HG03103 (cell line): ENCODE measurements around the gene JAKMIP3.

Source experiments
- ATAC-seq: cut with Tn5 transposase; IDR thresholded peaks from one replicate; pipeline ENCODE4 v1.9.1; 2021; ENCODE audit warnings: low read depth; ENCODE audit not compliant: unreplicated experiment

JAKMIP3 gene

DNA sequence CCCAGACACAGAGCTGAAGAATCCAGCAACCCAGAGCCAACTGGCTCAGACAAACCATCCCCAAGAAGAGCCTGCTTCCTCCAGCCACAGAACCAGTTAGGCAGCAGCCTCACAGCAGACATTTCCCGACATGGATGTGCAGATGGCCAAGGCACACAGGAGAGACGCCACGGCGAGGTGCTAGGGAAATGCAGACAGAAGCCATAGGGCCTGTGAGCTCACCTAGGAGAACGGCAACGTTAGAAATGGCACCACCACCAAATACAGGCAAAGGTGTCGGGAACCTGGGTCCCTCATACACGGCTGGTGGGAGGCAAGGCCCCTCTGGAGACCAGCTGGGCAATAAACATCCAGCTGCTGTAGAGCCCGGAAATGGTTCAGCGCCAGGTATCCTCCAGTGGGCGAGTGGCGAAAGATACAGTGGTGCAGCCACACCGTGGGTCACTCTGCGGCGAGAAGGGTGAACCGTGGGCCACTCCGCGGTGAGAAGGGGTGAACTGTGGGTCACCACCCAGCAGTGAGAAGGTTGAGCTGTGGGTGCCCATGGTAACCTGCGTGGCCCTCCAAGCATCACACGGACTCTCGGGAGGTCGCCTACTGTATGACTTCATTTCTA lies 31.2 kb downstream of the JAKMIP3 start:
- ATAC-seq, result no peak

DNA sequence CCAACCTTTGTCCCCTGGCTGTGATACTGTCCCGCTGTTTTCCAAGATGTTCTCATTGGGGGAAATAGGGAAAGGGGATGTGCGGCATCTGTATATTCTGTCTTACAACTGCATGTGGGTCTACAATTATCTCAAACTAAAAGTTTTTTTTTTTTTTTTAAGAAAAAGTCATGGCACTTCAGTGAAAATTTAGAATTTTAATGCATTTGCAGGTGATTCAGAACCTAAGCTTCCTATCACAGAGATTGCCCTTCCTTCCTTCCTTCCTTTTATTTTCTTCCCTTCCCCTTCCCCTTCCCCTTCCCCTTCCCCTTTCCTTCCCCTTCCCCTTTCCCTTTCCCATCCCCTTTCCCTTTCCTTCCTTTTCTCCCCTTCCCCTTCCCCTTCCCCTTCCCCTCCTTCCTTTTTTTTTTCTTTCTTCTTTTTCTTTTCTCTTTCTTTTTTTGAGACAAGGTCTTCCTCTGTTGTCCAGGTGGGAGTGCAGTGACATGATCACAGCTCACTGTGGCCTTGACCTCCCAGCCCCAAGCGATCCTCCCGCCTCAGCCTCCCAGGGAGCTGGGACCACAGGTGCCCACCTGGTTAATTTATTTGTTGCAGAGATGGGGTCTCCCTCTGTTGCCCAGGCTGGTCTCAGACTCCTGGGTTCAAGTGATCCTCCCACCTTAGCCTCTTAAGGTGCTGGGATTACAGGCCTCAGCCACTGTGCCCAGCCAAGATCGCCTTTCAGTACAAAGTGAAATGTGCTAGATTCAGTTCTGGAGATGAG lies 32.0 kb downstream of the JAKMIP3 start:
- ATAC-seq, result no peak

DNA sequence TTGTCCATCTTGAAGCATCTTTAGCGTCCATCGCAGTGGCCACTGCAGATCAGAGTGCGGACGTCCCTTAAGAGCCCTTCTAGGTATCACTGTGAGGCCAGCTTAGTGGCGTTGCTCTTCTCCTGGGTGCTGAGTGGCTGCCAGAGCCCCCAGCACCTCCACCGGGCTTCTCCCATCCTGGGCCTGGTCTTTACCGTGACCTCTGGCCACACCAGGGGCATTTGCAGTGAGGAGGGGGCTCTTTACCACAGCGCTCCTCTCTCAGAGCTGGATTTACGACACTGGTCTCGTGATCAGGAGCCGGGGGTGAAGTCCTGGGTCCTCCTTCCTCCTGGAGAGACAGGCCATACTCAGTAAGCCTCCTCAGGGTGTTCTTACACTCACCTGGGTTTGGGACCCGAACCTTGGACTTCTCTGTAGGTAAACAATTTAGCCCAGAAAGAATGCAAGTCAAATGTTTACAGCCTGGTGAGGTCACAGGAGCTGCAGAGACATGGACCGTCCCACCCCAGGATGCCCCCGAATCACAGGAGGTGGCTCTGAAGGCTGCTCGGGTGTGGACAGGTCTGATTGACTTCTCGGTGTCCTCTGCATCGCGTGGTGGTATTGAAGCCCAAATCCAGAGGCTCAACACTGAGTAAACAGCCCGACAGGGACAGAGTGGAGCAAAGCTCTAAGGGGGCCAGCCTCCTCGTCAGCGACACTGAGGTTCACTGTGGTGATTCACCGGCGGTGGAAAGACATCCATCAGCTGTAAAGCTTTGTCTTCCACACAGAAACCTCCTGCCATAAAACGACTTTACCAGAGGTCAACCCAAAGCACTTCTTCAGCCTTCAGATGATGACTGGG lies 33.0 kb downstream of the JAKMIP3 start:
- no peak for ATAC-seq

DNA sequence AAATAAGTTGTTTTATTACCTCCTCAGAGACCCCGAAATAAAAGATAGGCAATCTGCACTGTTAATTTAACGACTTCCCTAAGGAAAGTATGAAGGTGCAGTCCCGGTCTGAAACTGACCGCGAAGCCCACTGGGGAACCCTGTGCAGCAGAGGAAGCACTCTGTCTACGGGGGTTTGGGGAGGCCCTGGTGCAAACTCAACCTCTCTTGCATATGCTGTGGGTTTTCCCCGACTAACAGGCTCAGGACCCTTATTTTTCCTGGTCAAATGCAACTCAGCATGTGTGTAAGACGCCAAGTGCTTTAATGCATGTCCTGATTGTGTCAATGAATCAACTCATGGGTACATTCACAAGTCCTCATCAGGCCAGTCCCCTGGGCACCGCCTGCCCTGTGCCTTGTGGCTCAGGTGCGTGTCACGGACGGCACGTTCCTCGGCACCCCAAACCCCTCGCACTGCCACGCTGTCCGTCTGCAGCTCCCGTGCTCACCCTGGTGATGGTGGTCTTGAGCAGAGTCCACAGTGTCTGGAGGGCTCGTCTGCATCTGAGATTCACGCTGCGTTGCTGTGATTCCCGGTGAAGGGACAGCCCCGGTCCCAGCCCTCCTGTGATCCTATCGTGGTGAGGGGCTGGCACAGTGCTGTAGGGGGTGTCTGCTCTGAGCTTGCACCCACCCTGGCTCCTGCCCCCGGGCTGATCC lies 33.8 kb downstream of the JAKMIP3 start:
- ATAC-seq, result no peak

DNA sequence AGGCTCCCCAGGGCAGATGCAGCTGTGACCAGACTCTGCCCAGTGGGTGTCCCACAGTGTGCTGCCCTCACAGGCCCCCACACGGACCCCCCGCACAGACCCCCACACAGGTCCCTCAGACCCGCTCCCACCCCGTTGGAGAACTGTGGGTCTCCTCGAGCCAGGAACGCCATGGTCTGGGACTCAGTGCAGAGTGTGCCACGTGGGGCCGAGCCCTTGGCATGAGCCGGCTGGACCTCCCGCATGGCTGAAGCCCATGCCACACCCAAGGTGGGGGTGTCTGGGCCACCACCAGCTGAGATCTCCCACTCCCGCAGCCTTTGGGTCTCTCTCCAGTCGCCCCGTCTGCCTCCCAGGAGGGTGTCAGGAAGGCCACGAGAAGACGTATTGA lies 34.3 kb downstream of the JAKMIP3 start:
- ATAC-seq, result no peak

DNA sequence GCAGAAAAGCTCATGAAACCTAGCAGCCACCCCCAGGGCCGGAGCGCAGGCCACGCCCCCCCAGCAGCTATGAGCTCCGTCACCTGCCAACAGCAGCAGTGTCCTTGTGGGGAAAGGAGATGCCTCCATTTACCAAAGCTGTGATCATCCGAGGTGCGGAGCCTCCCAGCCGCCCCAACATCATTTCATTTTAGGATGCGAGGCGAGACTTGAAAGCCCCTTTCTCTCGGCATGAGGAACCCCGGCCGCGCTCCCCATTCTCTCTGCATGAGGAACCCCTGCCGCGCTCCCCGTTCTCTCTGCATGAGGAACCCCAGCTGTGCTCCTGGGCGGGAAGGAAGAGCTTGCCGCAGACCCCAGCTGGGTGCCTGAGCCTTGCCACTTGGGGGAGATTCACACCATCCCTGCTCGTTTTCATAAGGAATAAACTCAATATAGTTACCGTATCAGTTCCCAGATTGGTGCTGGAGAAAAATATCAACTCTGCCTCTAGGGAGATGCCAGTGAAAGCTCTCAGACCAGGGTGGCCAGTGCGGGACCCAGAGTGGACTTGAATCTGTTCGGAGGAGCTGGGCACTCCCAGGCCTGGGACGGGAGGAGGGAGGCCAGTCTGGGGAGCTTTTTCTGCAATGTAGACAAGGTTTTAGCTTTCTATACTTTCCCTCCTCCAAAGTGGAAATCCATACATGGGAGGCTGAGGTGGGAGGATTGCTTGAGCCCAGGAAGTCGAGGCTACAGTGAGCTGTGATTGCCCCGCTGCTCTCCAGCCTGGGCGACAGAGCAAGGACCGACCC lies 35.0 kb downstream of the JAKMIP3 start:
- ATAC-seq, result no peak

DNA sequence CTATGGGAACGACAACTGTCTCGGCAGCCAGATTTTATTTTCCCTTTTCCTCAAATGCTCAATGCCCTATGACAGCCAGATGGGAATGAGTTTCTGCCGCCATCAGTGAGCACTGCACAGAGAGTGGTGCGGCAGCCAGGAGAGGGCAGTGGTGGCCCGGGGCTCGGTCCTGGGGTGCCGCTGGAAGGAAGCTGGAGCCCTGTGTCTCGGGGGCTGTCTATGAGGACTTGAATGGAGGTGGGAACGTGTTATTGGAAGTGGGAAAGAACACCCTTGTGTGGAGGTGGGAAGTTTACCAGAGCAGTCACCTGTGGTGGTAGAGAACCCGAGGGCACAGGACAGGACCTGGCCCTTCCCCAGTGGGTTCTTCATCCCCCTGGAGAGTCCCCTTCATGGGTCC lies 35.8 kb downstream of the JAKMIP3 start:
- no peak for ATAC-seq

DNA sequence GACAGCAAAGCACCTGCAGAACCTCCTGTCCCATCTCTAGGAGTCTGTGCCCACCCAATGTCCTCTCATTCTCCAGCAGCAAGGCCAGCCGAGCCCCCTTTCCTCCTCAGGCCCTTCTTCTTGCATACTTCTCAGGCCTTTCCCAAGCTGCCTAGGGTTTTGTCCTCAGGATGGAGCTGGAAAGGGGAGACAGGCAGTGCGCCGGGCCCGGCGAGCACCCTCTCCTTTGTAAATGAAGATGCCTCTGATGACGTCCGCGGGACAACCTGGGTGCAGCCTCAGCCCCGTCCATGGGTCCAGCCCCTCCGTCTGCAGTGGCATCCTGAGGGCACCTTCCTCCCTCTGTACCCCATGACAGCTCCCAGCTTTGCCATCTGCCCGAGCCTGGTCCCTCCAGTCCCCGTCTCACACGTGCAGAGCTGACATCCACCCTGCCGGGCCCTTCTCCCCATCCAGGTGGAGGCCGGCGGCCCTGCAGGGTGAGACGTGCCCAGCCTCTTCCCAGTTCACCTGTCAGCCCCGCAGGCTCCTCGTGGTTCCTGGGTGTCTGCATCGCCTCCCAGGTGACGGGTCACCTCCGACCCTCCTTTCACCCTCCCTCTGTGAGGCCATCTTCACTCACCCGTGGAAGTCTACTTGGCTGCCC lies 36.4 kb downstream of the JAKMIP3 start:
- ATAC-seq, result no peak

DNA sequence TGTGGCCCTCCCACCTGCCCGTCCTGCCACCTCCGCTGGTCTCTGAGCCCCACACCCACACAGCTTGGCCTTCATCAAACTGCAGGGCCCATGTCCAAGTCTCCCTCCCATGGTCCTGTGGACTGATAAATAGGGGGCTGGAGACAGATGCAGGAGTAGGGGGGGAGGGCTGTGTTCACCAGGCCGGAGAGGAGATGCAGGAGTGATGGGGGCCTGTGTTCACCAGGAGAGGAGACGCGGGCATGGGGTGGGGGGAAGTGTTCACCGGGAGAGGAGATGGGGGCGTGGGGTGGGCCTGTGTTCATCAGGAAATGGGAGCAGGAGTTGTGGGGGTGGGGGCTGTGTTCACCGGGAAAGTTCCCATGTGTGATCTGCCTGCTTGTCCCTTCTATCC lies 37.0 kb downstream of the JAKMIP3 start:
- ATAC-seq, result no peak

DNA sequence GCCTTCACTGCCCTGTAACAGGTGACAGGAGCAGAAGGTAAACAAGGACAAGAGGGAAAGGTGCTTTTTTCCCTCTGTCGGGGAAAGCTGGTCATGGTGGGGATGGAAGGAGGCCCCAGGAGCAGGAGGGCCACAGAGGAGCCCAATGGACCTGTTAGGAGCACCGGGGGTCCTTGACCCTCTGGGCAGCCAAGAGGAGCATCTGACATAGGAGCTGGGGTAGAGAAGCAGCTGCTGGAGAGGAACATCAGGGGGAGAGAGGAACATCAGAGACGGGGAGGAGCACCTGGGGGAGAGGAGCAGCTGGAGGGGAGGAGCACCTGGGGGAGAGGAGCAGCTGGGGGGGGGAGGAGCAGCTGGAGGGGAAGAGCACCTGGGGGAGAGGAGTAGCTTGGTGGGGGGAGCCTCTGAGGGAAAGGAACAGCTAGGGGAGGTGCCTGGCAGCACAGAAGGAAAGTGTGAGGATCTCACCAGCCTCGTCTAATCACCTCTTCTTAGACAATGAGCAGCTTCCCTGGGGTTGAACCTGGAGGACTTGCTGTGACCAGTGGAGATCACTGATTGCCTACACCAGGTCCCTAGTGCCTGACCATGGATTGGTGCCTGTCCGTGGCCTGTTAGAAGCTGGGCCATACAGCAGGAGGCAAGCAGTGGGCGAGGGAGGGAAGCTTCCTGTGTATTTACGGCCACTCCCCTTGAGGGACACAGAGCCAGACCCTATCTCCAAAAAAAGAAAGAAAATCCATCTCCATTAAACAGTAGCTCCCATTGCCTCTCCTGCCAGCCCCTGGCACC lies 37.6 kb downstream of the JAKMIP3 start:
- no peak for ATAC-seq

DNA sequence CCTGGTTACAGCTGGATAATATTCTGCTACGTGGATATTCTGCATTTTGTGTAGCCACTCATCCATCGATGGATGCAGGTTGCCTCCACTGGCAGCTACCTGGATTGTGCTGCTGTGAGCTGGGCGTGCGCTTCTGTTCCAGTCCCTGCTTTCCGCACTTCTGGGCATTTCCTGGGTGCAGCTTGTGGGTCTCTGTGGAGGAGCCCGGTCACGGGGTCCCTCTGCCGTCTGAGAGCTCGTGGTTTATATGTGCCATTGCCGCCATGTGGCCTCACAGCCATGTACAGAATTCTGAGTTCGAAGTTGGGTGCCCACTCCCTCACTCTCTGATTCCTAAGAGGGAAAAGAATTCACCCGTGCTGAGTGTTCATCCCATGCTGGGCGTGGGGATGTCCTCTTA lies 38.3 kb downstream of the JAKMIP3 start:
- ATAC-seq, result no peak

DNA sequence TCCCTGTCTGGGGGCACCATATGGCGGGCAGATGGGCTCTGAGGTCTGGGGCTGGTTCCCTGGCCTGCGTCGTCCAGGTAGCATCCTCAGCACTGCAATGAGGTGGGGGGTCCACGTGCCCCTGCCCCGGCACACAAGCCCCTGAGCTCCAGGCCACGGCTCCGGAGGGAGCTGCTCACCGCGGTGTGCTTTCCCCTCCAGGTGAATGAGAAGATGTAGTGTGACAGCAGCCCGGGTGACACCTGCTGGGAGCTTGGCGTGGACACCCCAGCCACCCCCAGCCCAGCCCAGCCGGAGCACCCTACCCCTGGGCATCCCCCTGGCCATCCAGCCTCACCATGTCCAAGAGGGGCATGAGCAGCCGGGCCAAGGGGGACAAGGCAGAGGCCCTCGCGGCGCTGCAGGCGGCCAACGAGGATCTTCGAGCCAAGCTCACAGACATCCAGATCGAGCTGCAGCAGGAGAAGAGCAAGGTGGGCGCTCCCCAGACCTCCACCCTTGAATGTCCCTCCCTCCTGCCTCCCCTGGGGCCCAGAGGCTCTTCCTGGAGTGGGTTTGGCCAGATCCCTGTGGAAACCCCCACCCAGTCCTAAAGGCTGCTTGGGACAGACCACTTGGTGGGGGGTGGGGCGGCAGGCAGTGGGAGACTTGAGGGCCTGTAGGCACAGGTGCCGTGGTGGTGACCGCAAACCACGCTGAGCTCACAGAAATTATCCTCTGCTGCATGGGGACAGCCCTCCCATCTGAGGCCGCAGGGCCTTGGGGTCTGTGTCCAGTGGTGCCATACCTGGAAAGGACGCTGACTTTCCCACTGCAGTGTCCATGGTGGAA lies 38.9 kb downstream of the JAKMIP3 start:
- no peak for ATAC-seq

DNA sequence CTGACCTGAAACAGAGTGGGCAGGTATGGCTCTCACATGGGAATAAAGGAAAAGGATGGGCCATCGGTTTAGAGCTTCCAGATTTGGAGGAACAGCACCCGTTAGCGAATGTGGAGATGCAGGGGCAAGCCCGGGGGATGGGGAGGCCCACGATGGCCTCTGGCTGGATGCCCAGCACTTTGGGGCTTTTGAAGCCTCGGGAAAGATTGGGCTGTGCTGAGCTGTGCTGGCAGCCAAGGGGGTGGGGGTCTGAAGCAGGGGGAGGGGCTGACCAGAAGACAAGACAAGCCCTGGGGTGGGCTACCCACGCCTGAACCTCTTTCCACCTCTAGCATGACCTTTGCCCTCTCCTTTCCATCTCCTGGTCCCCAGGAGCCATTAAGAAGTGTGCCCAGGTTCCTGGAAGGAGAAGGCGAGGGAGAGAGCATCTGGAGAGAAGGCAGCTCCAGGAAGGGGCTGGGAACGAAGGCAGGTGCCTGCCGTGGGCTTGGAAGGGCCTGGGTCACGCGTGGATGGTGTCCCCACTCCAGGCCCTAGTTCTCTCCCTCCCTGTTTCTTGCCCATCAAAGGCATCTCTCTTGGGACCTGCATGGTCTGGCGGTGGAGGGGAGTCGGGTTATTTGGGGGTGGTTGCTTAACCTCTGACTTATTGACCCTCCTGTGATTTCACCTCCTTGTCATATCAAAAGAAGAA lies 39.7 kb downstream of the JAKMIP3 start:
- no peak for ATAC-seq

DNA sequence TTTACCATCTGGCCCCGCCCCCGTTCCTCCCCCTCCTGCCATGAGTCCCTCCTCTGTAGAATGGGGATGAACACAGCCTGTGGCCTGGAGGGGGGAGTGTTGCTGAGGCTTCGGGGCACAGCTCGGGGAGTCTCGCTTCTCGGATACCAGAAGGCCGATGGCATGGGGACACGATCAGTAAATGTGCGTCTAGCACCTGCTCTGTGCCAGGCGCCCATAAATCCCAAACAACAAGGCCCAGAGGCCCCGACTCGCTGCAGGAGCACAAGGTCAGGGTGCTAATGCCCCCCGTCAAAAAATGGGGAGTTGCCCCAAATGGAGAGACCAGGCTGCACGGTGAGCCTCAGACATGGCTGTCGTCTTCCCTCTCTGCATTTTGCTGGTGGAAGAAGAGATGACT lies 40.7 kb downstream of the JAKMIP3 start:
- ATAC-seq, result no peak

DNA sequence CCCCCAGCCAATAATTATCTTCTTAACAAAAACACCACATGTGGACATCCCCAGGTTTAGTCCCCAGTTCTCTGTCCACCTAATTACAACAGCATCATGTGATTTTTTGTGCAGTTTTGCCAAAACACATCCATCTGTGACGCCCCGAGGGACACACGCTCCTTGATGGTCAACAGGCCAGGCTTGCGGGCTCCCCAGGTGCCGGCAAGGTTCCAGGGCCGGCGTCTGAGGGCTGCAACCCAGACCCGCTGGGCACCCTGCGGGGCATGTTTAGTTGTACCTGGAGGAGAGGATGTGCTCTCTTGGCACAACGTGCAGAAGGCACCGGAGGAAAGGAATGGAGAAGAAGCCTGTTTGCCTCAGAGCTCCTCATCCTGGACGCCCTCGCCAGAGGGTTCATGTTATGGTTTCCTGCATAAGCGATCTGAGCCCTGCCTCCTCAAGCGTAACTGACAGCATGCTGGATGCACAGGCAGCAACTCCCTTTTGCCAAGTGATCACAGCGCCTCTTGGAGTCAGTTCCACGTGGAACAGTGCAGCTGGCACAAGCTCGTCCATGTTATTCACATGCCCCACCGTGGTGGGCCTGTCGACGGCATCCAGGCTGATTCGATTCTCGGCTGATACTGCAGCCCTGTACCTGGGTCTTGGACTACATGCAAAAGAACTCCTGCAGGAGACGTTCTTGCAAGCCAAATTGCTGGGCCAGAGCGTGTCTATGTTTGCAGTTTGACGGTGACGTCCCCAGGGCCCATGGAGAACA lies 41.6 kb downstream of the JAKMIP3 start:
- ATAC-seq, result no peak

DNA sequence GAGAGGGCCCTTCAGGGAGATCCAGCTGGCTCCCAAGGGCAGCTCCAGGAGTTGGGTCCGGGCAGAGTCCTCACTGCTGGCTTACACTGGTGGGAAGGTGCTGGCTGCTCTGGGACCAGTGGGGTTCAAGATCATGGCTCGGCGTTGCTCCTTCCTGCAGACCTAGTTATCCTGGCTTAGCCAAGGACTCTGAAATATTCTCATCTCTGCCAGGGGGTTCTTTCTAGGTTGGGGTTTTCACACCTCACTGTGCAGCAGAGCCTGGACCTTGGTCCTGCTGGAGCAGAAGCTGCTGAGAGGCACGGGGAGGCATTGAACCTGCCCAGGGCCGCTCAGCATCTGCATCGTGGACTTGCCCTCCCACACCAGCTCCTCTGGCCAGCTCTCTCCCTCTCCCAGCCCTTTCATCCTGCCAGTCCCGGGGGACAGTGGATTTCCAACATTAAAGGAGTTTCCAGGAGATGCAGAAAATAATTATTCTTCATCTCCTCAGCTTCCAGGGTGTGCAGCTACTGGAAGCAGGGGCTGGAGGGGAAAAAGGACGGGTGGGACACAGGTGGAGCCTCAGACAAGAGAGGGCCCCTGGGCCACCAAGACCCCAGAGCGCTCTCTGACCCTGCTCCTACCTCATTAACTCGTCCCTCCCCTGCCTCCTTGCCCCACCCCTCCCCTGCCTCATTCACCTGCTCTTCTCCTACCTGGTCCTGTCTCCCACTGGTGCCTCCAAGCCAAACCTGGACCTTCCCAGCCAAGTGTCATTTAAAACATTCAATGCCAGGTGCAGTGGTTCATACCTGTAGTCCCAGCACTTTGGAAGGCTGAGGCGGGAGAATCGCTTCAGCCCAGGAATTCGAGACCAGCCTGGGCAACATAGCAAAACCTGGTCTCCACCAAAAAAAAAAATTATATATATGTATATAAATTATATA lies 42.5 kb downstream of the JAKMIP3 start:
- ATAC-seq, result no peak
